Kidney glomerular epithelial cell (primary cell): Measurements from ENCODE around the gene KIFAP3.
"Not testable (repeated sequence)": the region's sequence is repeated elsewhere in the genome, so short reads cannot be mapped to it uniquely, and the experiment has no call there.

Experiments used
- DNase-seq: peaks from one replicate; lab custom pipeline; 2025; lab: John Stamatoyannopoulos, UW

The KIFAP3 gene

GRCh38 chr1:169924063-169924462 is 150.4 kb downstream of the KIFAP3 start:
- DNase-seq, result no peak

GRCh38 chr1:169921080-169921479 is 153.4 kb downstream of the KIFAP3 start:
- no peak for DNase-seq

GRCh38 chr1:169918927-169919326 is 155.6 kb downstream of the KIFAP3 start:
- no peak for DNase-seq

- DNase-seq, result not testable (repeated sequence)
These were observed 156.3 kb downstream of the KIFAP3 start for GRCh38 chr1:169918220-169918619.

GRCh38 chr1:169915150-169915549 is 159.3 kb downstream of the KIFAP3 start:
- no peak for DNase-seq

GRCh38 chr1:169914531-169914930 is 160.0 kb downstream of the KIFAP3 start:
- DNase-seq, result no peak

GRCh38 chr1:169909499-169909898 is 165.0 kb downstream of the KIFAP3 start:
- DNase-seq, result no peak

GRCh38 chr1:169906938-169907337 is 167.6 kb downstream of the KIFAP3 start:
- DNase-seq, result no peak

- DNase-seq, result no peak
These were observed 169.7 kb downstream of the KIFAP3 start for GRCh38 chr1:169904834-169905233.

GRCh38 chr1:169902751-169903150 is 171.7 kb downstream of the KIFAP3 start:
- DNase-seq, result no peak

GRCh38 chr1:169901115-169901514 is 173.4 kb downstream of the KIFAP3 start:
- no peak for DNase-seq

GRCh38 chr1:169900571-169900970 is 173.9 kb downstream of the KIFAP3 start:
- no peak for DNase-seq

- DNase-seq, result peak; percentile 9
These were observed 174.8 kb downstream of the KIFAP3 start for GRCh38 chr1:169899519-169900217.

- DNase-seq, result no peak
These were observed 178.5 kb downstream of the KIFAP3 start for GRCh38 chr1:169896013-169896412.

GRCh38 chr1:169894424-169895145 is 179.9 kb downstream of the KIFAP3 start:
- DNase-seq, result no peak

- peak; percentile 98 for DNase-seq
These were observed 180.7 kb downstream of the KIFAP3 start, which contains the start of gene SCYL3 for GRCh38 chr1:169893645-169894423. Gene SCYL3, minus strand, starts transcription at chr1:169893896. Its CDS starts 5,056 bp downstream, at chr1:169888840.

GRCh38 chr1:169892927-169893644 is 181.4 kb downstream of the KIFAP3 start:
- no peak for DNase-seq

- DNase-seq, result peak; percentile 16
These were observed 182.1 kb downstream of the KIFAP3 start for GRCh38 chr1:169892176-169892926.

GRCh38 chr1:169891539-169891885 is 183.0 kb downstream of the KIFAP3 start:
- DNase-seq, result peak; percentile 36

GRCh38 chr1:169890761-169891538 is 183.5 kb downstream of the KIFAP3 start:
- no peak for DNase-seq

- no peak for DNase-seq
These were observed 184.6 kb downstream of the KIFAP3 start for GRCh38 chr1:169889871-169890270.
